Mammary epithelial cell (primary cell): ENCODE data around the gene MAML2.

Experiments used
- EZH2 ChIP-seq: IDR thresholded peaks from 2 replicates; pipeline ENCODE4 v1.6.1; 2012; ENCODE audit warnings: low read length, inconsistent platforms, borderline replicate concordance
- TF ChIP-seq, protein P1 (sequence below), 2 donors: IDR thresholded peaks in 1 of 2; conservative IDR thresholded peaks in 1 of 2; 2 replicates each; pipeline ENCODE4 v1.5.1; 2011 to 2012; ENCODE audit warnings: inconsistent platforms in 2 of 2, low read length in 2 of 2, mild to moderate bottlenecking in 2 of 2, control low read depth in 1 of 2, low read depth in 1 of 2; ENCODE audit not compliant: insufficient read depth in 1 of 2; ENCODE audit errors: extremely low read depth in 1 of 2

DNA sequence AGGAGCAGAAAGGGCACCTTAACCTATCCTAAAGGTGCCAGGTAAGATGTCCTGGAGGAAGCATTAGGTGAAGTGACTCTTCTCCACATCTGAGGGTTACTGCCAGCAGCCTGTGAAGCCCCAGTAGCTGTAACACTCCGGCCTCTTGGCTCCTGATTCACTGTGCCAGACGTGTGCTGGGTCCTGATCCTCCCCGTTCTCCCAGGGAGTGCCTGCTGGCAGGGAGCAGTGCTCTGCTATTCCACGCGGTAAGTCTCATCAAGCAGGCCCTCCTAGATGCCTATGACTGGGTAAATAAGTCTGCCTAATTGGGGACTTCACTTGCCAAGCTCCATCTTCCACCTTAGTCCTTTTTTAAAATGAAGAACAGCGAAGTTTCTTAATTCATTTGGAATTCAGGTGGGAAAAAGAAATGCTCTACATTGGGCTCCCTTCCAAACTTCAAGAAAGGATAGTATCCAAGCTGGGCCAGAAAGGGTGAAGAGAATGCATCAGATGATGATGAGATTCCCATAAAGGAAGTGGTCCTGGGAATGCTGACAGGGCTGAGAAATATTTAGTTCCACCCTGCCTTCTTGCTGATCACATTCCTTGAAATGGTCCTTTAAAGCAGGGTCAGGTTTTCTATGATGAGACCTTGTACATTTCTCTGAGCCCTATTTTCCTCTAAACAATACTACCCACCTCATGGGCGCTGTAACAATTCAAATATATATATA is 188.0 kb downstream of the MAML2 start:
- TF ChIP-seq, protein P1, sequence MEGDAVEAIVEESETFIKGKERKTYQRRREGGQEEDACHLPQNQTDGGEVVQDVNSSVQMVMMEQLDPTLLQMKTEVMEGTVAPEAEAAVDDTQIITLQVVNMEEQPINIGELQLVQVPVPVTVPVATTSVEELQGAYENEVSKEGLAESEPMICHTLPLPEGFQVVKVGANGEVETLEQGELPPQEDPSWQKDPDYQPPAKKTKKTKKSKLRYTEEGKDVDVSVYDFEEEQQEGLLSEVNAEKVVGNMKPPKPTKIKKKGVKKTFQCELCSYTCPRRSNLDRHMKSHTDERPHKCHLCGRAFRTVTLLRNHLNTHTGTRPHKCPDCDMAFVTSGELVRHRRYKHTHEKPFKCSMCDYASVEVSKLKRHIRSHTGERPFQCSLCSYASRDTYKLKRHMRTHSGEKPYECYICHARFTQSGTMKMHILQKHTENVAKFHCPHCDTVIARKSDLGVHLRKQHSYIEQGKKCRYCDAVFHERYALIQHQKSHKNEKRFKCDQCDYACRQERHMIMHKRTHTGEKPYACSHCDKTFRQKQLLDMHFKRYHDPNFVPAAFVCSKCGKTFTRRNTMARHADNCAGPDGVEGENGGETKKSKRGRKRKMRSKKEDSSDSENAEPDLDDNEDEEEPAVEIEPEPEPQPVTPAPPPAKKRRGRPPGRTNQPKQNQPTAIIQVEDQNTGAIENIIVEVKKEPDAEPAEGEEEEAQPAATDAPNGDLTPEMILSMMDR (conservative IDR thresholded peaks at IDR 0.05 in 1 of 2, IDR thresholded peaks at IDR 0.05 in 1 of 2; ENCODE audit: extremely low read depth in 1 of 2, insufficient read depth in 1 of 2, low read depth in 1 of 2, low read length in 2 of 2) = no peak
- no peak for TF ChIP-seq EZH2
